ENCODE results near the gene SLC2A13.

DNA sequence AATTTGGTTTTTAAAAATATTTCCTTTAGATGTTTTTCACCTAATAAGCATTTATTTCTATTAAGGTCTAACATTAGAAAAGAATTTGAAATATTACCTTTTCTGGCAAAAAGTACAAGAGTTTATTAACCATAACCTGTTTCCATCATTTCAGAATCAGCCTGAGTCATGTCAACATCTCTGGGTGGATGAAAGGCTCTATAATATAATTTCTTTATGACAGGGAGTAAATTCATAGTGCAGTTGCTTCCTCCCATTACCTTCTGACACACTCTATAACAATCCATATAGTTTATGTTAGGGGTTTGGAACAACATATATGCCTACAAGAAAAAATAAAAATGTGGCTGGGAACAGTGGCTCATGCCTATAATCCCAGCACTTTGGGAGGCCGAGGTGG, 134.5 kb downstream of the SLC2A13 start:
- TF ChIP-seq, protein P1, sequence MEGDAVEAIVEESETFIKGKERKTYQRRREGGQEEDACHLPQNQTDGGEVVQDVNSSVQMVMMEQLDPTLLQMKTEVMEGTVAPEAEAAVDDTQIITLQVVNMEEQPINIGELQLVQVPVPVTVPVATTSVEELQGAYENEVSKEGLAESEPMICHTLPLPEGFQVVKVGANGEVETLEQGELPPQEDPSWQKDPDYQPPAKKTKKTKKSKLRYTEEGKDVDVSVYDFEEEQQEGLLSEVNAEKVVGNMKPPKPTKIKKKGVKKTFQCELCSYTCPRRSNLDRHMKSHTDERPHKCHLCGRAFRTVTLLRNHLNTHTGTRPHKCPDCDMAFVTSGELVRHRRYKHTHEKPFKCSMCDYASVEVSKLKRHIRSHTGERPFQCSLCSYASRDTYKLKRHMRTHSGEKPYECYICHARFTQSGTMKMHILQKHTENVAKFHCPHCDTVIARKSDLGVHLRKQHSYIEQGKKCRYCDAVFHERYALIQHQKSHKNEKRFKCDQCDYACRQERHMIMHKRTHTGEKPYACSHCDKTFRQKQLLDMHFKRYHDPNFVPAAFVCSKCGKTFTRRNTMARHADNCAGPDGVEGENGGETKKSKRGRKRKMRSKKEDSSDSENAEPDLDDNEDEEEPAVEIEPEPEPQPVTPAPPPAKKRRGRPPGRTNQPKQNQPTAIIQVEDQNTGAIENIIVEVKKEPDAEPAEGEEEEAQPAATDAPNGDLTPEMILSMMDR (optimal IDR thresholded peaks at IDR 0.05 in 1 of 3, IDR thresholded peaks at IDR 0.05 in 1 of 3, conservative IDR thresholded peaks at IDR 0.05 in 1 of 3; ENCODE audit: extremely low read depth in 1 of 3, insufficient read depth in 2 of 3, low read length in 3 of 3), result no peak
- TF ChIP-seq EZH2 (IDR thresholded peaks at IDR 0.05; ENCODE audit: low read length), result no peak

Data from keratinocyte (primary cell).